Activated CD4-positive, alpha-beta T cell treated with anti-CD3 and anti-CD28 coated beads, Interleukin-2, amount 10 ng/mL, durations not matched to agents 7 days and 5 days (primary cell): ENCODE results near the gene AQP9. TPM values are rescaled to one million over a fixed set of nuclear protein-coding genes. Genes with fewer than 3 reads are reported as not detected.
A peak's percentile ranks its signal among the peaks of the same experiment; 100 is the strongest.
"Not testable (repeated sequence)": the region's sequence is repeated elsewhere in the genome, so short reads cannot be mapped to it uniquely, and the experiment has no call there.

Experiments used
- CTCF ChIA-PET: fragments of 350-600 bp; sonication (Branson Sonifier 250); formaldehyde crosslinking; loops from one replicate; lab custom pipeline; 2021; ENCODE audit warnings: antibody characterized with exemption; lab: Charles Lee
- POLR2A ChIA-PET: fragments of 350-600 bp; sonication (Branson Sonifier 250); formaldehyde crosslinking; loops from one replicate; lab custom pipeline; 2021; ENCODE audit warnings: antibody characterized with exemption; lab: Charles Lee
- DNase-seq: peaks from one replicate; pipeline ENCODE4 v3.0.0-alpha.2; 2020
- H3K27ac Mint-ChIP-seq: one replicate; pipeline ENCODE4 v1.8.0; 2021; ENCODE audit warnings: mild to moderate bottlenecking, moderate library complexity, mixed read lengths
- H3K27me3 Mint-ChIP-seq: one replicate; pipeline ENCODE4 v1.8.0; 2021; ENCODE audit warnings: mixed read lengths
- H3K36me3 Mint-ChIP-seq: one replicate; pipeline ENCODE4 v1.8.0; 2021; ENCODE audit warnings: low read depth, mixed read lengths
- H3K4me1 Mint-ChIP-seq: one replicate; pipeline ENCODE4 v1.8.0; 2021; ENCODE audit warnings: mixed read lengths
- H3K4me3 Mint-ChIP-seq: one replicate; pipeline ENCODE4 v1.8.0; 2021; ENCODE audit warnings: mild to moderate bottlenecking, moderate library complexity, mixed read lengths
- H3K9me3 Mint-ChIP-seq: one replicate; pipeline ENCODE4 v1.8.0; 2021; ENCODE audit warnings: mixed read lengths
- total RNA-seq, 2 experiments: library from RNA; stranded (reverse); gene quantifications; one replicate each; pipeline ENCODE4 v1.2.3, GENCODE V29; 2021

Gene AQP9
- total RNA-seq, 2 experiments from 2014 or later = not detected

GRCh38 chr15:58174709-58175108, 36.5 kb downstream of the AQP9 start:
- ChIA-PET POLR2A (no interaction called here), CTCF (interaction anchor here (1.4 kb wide), 1 partner anchor 10 kb away, joined by 3 read pairs; no protein-coding TSS in a partner anchor)
- Mint-ChIP-seq H3K27ac (no peak overlapping the region), H3K9me3 (no peaks in the 10 kb centered on the region), H3K4me1 (no peaks in the 10 kb centered on the region), H3K27me3 (peaks cover 21% of the 10 kb centered on the region), H3K4me3 (no peak overlapping the region), H3K36me3 (no peaks in the 10 kb centered on the region)
- no peak for DNase-seq

- Mint-ChIP-seq H3K27me3 (peaks cover 22% of the 10 kb centered on the region), H3K36me3 (no peaks in the 10 kb centered on the region), H3K4me3 (no peak overlapping the region), H3K4me1 (no peaks in the 10 kb centered on the region), H3K9me3 (no peaks in the 10 kb centered on the region), H3K27ac (no peak overlapping the region)
- POLR2A ChIA-PET = no interaction called here
- CTCF ChIA-PET = interaction anchor here (0.9 kb wide), 1 partner anchor 28 kb away, joined by 3 read pairs; no protein-coding TSS in a partner anchor
- DNase-seq = no peak
Observed at GRCh38 chr15:58175955-58176354, 37.8 kb downstream of the AQP9 start.

GRCh38 chr15:58178668-58179067, 40.5 kb downstream of the AQP9 start:
- Mint-ChIP-seq H3K4me1 (no peaks in the 10 kb centered on the region), H3K27me3 (peaks cover 30% of the 10 kb centered on the region), H3K36me3 (no peaks in the 10 kb centered on the region), H3K9me3 (no peaks in the 10 kb centered on the region), H3K4me3 (no peak overlapping the region), H3K27ac (no peak overlapping the region)
- POLR2A ChIA-PET = no interaction called here
- CTCF ChIA-PET = no interaction called here
- DNase-seq = no peak

GRCh38 chr15:58179206-58179605, 41.0 kb downstream of the AQP9 start:
- peaks cover 30% of the 10 kb centered on the region for H3K27me3 Mint-ChIP-seq
- no peak overlapping the region for H3K4me3 Mint-ChIP-seq
- CTCF ChIA-PET = no interaction called here
- no peaks in the 10 kb centered on the region for H3K36me3 Mint-ChIP-seq
- H3K4me1 Mint-ChIP-seq = no peaks in the 10 kb centered on the region
- no peak for DNase-seq
- POLR2A ChIA-PET = no interaction called here
- no peak overlapping the region for H3K27ac Mint-ChIP-seq
- H3K9me3 Mint-ChIP-seq = no peaks in the 10 kb centered on the region

GRCh38 chr15:58179741-58180381, 41.7 kb downstream of the AQP9 start:
- CTCF ChIA-PET = interaction anchor here (1.5 kb wide), 1 partner anchor 15 kb away, joined by 4 read pairs; no protein-coding TSS in a partner anchor
- no peaks in the 10 kb centered on the region for H3K4me1 Mint-ChIP-seq
- H3K27me3 Mint-ChIP-seq = peaks cover 30% of the 10 kb centered on the region
- H3K27ac Mint-ChIP-seq = no peak overlapping the region
- H3K9me3 Mint-ChIP-seq = no peaks in the 10 kb centered on the region
- H3K36me3 Mint-ChIP-seq = no peaks in the 10 kb centered on the region
- no peak for DNase-seq
- no peak overlapping the region for H3K4me3 Mint-ChIP-seq
- POLR2A ChIA-PET = no interaction called here

- H3K9me3 Mint-ChIP-seq = no peaks in the 10 kb centered on the region
- H3K4me3 Mint-ChIP-seq = no peak overlapping the region
- peaks cover 4% of the 10 kb centered on the region for H3K4me1 Mint-ChIP-seq
- CTCF ChIA-PET = interaction anchor here (0.6 to 1.4 kb wide), 3 partner anchors 9 to 420 kb away, joined by 3 read pairs; no protein-coding TSS in a partner anchor
- H3K36me3 Mint-ChIP-seq = no peaks in the 10 kb centered on the region
- H3K27me3 Mint-ChIP-seq = peaks cover 20% of the 10 kb centered on the region
- POLR2A ChIA-PET = no interaction called here
- no peak overlapping the region for H3K27ac Mint-ChIP-seq
- peak; percentile 39 for DNase-seq
Observed at GRCh38 chr15:58182460-58183163, 44.4 kb downstream of the AQP9 start.

GRCh38 chr15:58185439-58185838, 47.3 kb downstream of the AQP9 start:
- no peak overlapping the region for H3K4me3 Mint-ChIP-seq
- H3K4me1 Mint-ChIP-seq = peaks cover 4% of the 10 kb centered on the region
- no peaks in the 10 kb centered on the region for H3K9me3 Mint-ChIP-seq
- H3K27me3 Mint-ChIP-seq = peaks cover 17% of the 10 kb centered on the region
- no peak overlapping the region for H3K27ac Mint-ChIP-seq
- no peaks in the 10 kb centered on the region for H3K36me3 Mint-ChIP-seq
- CTCF ChIA-PET = interaction anchor here (1.4 kb wide), 1 partner anchor 10 kb away, joined by 3 read pairs; no protein-coding TSS in a partner anchor
- POLR2A ChIA-PET = no interaction called here
- DNase-seq = no peak

- H3K27me3 Mint-ChIP-seq = peaks cover 8% of the 10 kb centered on the region
- ChIA-PET POLR2A (no interaction called here), CTCF (no interaction called here)
- no peak overlapping the region for H3K27ac Mint-ChIP-seq
- DNase-seq = no peak
- H3K4me3 Mint-ChIP-seq = no peak overlapping the region
- peaks cover 4% of the 10 kb centered on the region for H3K4me1 Mint-ChIP-seq
- H3K36me3 Mint-ChIP-seq = no peaks in the 10 kb centered on the region
- no peaks in the 10 kb centered on the region for H3K9me3 Mint-ChIP-seq
Observed at GRCh38 chr15:58189148-58189811, 51.1 kb downstream of the AQP9 start.

GRCh38 chr15:58190419-58190818, 52.2 kb downstream of the AQP9 start:
- Mint-ChIP-seq H3K9me3 (no peaks in the 10 kb centered on the region), H3K27ac (no peak overlapping the region), H3K36me3 (no peaks in the 10 kb centered on the region), H3K4me3 (no peak overlapping the region), H3K27me3 (peaks cover 17% of the 10 kb centered on the region), H3K4me1 (peaks cover under 1% of the 10 kb centered on the region)
- POLR2A ChIA-PET = no interaction called here
- DNase-seq = no peak
- CTCF ChIA-PET = no interaction called here

GRCh38 chr15:58193636-58194035, 55.5 kb downstream of the AQP9 start:
- peaks cover 36% of the 10 kb centered on the region for H3K27me3 Mint-ChIP-seq
- H3K36me3 Mint-ChIP-seq, POLR2A ChIA-PET, H3K9me3 Mint-ChIP-seq, CTCF ChIA-PET, DNase-seq, H3K4me1 Mint-ChIP-seq, H3K27ac Mint-ChIP-seq, H3K4me3 Mint-ChIP-seq: not testable (repeated sequence)

- H3K27me3 Mint-ChIP-seq = peaks cover 33% of the 10 kb centered on the region
- no peaks in the 10 kb centered on the region for H3K9me3 Mint-ChIP-seq
- no peak overlapping the region for H3K27ac Mint-ChIP-seq
- ChIA-PET CTCF (interaction anchor here (0.6 kb wide), 1 partner anchor 141 kb away, joined by 3 read pairs; no protein-coding TSS in a partner anchor), POLR2A (no interaction called here)
- no peak for DNase-seq
- no peaks in the 10 kb centered on the region for H3K4me1 Mint-ChIP-seq
- no peak overlapping the region for H3K4me3 Mint-ChIP-seq
- no peaks in the 10 kb centered on the region for H3K36me3 Mint-ChIP-seq
Observed at GRCh38 chr15:58200739-58201138, 62.6 kb downstream of the AQP9 start.

- ChIA-PET CTCF (interaction anchor here (0.6 kb wide), 1 partner anchor 141 kb away, joined by 3 read pairs; no protein-coding TSS in a partner anchor), POLR2A (no interaction called here)
- H3K36me3 Mint-ChIP-seq = no peaks in the 10 kb centered on the region
- DNase-seq = no peak
- no peak overlapping the region for H3K27ac Mint-ChIP-seq
- H3K4me3 Mint-ChIP-seq = no peak overlapping the region
- no peaks in the 10 kb centered on the region for H3K4me1 Mint-ChIP-seq
- H3K9me3 Mint-ChIP-seq = no peaks in the 10 kb centered on the region
- H3K27me3 Mint-ChIP-seq = peaks cover 28% of the 10 kb centered on the region
Observed at GRCh38 chr15:58201516-58201915, 63.3 kb downstream of the AQP9 start.

GRCh38 chr15:58203537-58203936, 65.4 kb downstream of the AQP9 start:
- Mint-ChIP-seq H3K27ac (no peak overlapping the region), H3K36me3 (no peaks in the 10 kb centered on the region), H3K4me3 (no peak overlapping the region), H3K4me1 (no peaks in the 10 kb centered on the region), H3K9me3 (no peaks in the 10 kb centered on the region), H3K27me3 (peaks cover 17% of the 10 kb centered on the region)
- DNase-seq = no peak
- ChIA-PET CTCF (interaction anchor here (0.7 kb wide), 1 partner anchor 252 kb away, joined by 4 read pairs; no protein-coding TSS in a partner anchor), POLR2A (interaction anchor here (0.5 kb wide), 1 partner anchor 1234 kb away, joined by 7 read pairs; no protein-coding TSS in a partner anchor)
